HL-60 (cell line): ENCODE measurements around the gene COG1.

Source experiments
- GABPA ChIP-seq: IDR thresholded peaks from 2 replicates; pipeline ENCODE4 v1.6.1; 2012; ENCODE audit warnings: low read depth
- POLR2AphosphoS5 ChIP-seq: IDR thresholded peaks from 2 replicates; pipeline ENCODE4 v1.6.1; 2012; ENCODE audit warnings: low read depth
- SPI1 ChIP-seq: IDR thresholded peaks from 2 replicates; pipeline ENCODE4 v1.6.1; 2012; ENCODE audit warnings: low read depth, mild to moderate bottlenecking, borderline replicate concordance
- TF ChIP-seq, protein P1 (sequence below): IDR thresholded peaks from 2 replicates; pipeline ENCODE4 v1.6.1; 2012; ENCODE audit warnings: low read depth; ENCODE audit not compliant: insufficient replicate concordance
- TF ChIP-seq, protein P2 (sequence below): IDR thresholded peaks from one replicate; pipeline ENCODE4 v1.5.1; 2011; ENCODE audit warnings: low read length, control low read depth, inconsistent platforms; ENCODE audit not compliant: insufficient read depth

DNA sequence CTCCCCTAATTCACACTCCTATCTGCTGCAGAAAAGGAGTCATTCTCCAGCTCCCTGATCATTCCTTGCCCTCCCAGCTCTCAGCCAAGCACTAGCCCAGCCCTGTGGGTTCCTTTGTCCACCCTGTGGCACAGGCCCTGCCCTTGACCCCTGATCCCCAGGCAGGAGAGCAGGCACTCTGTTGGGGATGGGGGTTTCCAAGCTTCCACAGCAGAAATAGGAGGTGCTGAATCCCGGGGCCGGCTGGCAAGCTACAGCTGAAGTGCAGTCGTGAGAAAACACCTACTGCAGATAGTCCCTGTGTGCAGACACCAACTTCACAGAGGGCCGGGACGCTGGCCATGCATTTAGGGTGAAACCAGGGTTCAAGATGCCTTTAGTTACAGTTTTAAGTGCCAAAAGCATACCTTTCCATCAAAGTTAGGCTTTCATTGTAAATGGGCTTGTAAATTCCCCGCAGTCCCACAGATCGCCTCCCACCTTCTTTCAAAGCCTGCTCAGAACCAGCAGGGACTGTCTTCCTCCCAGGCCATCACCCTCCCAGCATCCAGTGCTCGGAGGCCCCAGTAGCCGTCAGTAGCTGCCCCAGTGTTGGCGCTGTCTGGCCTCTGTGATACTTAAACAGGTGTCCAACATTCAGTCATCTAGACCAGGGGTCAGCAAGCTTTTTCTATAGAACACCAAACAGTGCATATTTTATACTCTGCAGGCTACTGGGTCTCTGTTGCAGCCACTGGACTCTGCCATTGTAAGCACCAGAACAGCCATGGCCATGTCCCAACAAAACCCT lies 58.2 kb downstream of the COG1 start:
- TF ChIP-seq, protein P1, sequence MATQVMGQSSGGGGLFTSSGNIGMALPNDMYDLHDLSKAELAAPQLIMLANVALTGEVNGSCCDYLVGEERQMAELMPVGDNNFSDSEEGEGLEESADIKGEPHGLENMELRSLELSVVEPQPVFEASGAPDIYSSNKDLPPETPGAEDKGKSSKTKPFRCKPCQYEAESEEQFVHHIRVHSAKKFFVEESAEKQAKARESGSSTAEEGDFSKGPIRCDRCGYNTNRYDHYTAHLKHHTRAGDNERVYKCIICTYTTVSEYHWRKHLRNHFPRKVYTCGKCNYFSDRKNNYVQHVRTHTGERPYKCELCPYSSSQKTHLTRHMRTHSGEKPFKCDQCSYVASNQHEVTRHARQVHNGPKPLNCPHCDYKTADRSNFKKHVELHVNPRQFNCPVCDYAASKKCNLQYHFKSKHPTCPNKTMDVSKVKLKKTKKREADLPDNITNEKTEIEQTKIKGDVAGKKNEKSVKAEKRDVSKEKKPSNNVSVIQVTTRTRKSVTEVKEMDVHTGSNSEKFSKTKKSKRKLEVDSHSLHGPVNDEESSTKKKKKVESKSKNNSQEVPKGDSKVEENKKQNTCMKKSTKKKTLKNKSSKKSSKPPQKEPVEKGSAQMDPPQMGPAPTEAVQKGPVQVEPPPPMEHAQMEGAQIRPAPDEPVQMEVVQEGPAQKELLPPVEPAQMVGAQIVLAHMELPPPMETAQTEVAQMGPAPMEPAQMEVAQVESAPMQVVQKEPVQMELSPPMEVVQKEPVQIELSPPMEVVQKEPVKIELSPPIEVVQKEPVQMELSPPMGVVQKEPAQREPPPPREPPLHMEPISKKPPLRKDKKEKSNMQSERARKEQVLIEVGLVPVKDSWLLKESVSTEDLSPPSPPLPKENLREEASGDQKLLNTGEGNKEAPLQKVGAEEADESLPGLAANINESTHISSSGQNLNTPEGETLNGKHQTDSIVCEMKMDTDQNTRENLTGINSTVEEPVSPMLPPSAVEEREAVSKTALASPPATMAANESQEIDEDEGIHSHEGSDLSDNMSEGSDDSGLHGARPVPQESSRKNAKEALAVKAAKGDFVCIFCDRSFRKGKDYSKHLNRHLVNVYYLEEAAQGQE, result no peak
- TF ChIP-seq, protein P2, sequence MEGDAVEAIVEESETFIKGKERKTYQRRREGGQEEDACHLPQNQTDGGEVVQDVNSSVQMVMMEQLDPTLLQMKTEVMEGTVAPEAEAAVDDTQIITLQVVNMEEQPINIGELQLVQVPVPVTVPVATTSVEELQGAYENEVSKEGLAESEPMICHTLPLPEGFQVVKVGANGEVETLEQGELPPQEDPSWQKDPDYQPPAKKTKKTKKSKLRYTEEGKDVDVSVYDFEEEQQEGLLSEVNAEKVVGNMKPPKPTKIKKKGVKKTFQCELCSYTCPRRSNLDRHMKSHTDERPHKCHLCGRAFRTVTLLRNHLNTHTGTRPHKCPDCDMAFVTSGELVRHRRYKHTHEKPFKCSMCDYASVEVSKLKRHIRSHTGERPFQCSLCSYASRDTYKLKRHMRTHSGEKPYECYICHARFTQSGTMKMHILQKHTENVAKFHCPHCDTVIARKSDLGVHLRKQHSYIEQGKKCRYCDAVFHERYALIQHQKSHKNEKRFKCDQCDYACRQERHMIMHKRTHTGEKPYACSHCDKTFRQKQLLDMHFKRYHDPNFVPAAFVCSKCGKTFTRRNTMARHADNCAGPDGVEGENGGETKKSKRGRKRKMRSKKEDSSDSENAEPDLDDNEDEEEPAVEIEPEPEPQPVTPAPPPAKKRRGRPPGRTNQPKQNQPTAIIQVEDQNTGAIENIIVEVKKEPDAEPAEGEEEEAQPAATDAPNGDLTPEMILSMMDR, result no peak
- TF ChIP-seq GABPA (no peak), POLR2AphosphoS5 (no peak), SPI1 (no peak)
